CD4-positive, alpha-beta T cell (primary cell): ENCODE results near the gene GIMAP1. TPM values are rescaled to one million over a fixed set of nuclear protein-coding genes. Genes with fewer than 3 reads are reported as not detected.

ENCODE experiments used
- ATAC-seq: fragments of 200-7000 bp; cut with Tn5 transposase; one replicate; pipeline ENCODE4 v1.10.0; 2022; ENCODE audit warnings: mild to moderate bottlenecking; ENCODE audit not compliant: poor library complexity
- CTCF ChIA-PET: fragments of 350-600 bp; sonication (Branson Sonifier 250); formaldehyde crosslinking; loops from one replicate; lab custom pipeline; 2021; ENCODE audit warnings: antibody characterized with exemption, inconsistent platforms; lab: Charles Lee
- POLR2A ChIA-PET: fragments of 350-600 bp; sonication (Branson Sonifier 250); formaldehyde crosslinking; loops from one replicate; lab custom pipeline; 2021; ENCODE audit warnings: antibody characterized with exemption, inconsistent platforms; lab: Charles Lee
- DNase-seq, 14 experiments: peaks; one replicate each; pipeline ENCODE4 v3.0.0-alpha.2; 2013 to 2020; ENCODE audit warnings: mixed read lengths in 2 of 14
- H3K27ac ChIP-seq, 2 donors: one replicate each; pipeline versions ENCODE4 v1.5.1 to v1.7.0; 2013; ENCODE audit warnings: low read length in 2 of 2, low read depth in 1 of 2, mild to moderate bottlenecking in 1 of 2
- H3K27me3 ChIP-seq, 2 experiments: 1 replicate in 1 of 2; 2 replicates in 1 of 2; pipeline versions ENCODE4 v1.6.1 to v1.7.0; 2013; ENCODE audit warnings: low read length in 2 of 2, control low read depth in 1 of 2, mild to moderate bottlenecking in 1 of 2, moderate library complexity in 1 of 2; ENCODE audit not compliant: insufficient read depth in 2 of 2, control insufficient read depth in 1 of 2
- H3K36me3 ChIP-seq: one replicate; pipeline ENCODE4 v1.6.1; 2013; ENCODE audit warnings: low read length, control low read depth; ENCODE audit not compliant: insufficient read depth
- H3K4me1 ChIP-seq: one replicate; pipeline ENCODE4 v1.6.1; 2013; ENCODE audit warnings: low read length, control low read depth; ENCODE audit not compliant: insufficient read depth
- H3K4me3 ChIP-seq: one replicate; pipeline ENCODE4 v1.5.1; 2013; ENCODE audit warnings: mild to moderate bottlenecking, low read length, moderate library complexity
- H3K9me3 ChIP-seq, 2 experiments: 1 replicate in 1 of 2; 2 replicates in 1 of 2; pipeline versions ENCODE4 v1.6.1 to v1.7.0; 2013; ENCODE audit warnings: low read length in 2 of 2, mild to moderate bottlenecking in 2 of 2, control low read depth in 1 of 2, moderate library complexity in 1 of 2; ENCODE audit not compliant: control insufficient read depth in 1 of 2, insufficient read depth in 1 of 2
- H3K27ac Mint-ChIP-seq: one replicate; pipeline ENCODE4 v1.8.0; 2020; ENCODE audit warnings: mixed read lengths
- H3K27me3 Mint-ChIP-seq: one replicate; pipeline ENCODE4 v1.8.0; 2021; ENCODE audit warnings: mixed read lengths
- H3K36me3 Mint-ChIP-seq: one replicate; pipeline ENCODE4 v1.8.0; 2021; ENCODE audit warnings: low read depth, mixed read lengths
- H3K4me1 Mint-ChIP-seq: one replicate; pipeline ENCODE4 v1.8.0; 2021; ENCODE audit warnings: low read depth, mixed read lengths
- H3K4me3 Mint-ChIP-seq: one replicate; pipeline ENCODE4 v1.8.0; 2020; ENCODE audit warnings: mild to moderate bottlenecking, mixed read lengths
- H3K9me3 Mint-ChIP-seq: one replicate; pipeline ENCODE4 v1.8.0; 2020; ENCODE audit warnings: mixed read lengths
- CTCF ChIP-seq: fragments of 200-600 bp; IDR thresholded peaks from one replicate; pipeline ENCODE4 v1.8.0; 2022; ENCODE audit warnings: antibody characterized with exemption, mild to moderate bottlenecking
- intact Hi-C, 2 experiments: fragments of 100-400 bp; cut with DNase I in 1 of 2; cut with micrococcal nuclease in 1 of 2; formaldehyde crosslinking; loops; one replicate each; pipeline versions ENCODE4 v1.15.1 to v1.9.0; 2023 to 2025; cut with DNase I, micrococcal nuclease
- total RNA-seq, 174 experiments: library from RNA in 2 of 174; stranded (reverse) in 2 of 174; gene quantifications; one replicate each; pipeline ENCODE4 v1.2.3 and lab custom pipeline; 2021 to 2026

GIMAP1 gene
- total RNA-seq, 2 experiments from 2014 or later, result 8.0 to 8.1 TPM

GRCh38 chr7:150753239-150753638 is 36.8 kb downstream of the GIMAP1 start:
- H3K4me3 Mint-ChIP-seq, result peak overlapping the region; percentile 34
- H3K27me3 ChIP-seq, result no peaks in the 10 kb centered on the region
- peaks cover 7% of the 10 kb centered on the region for H3K36me3 Mint-ChIP-seq
- ATAC-seq (no peak), DNase-seq (no peak)
- peaks cover 74% of the 10 kb centered on the region for H3K4me1 ChIP-seq
- H3K4me1 Mint-ChIP-seq, result peaks cover 88% of the 10 kb centered on the region
- TF ChIP-seq CTCF, result no peak
- POLR2A ChIA-PET, result interaction anchor here (0.7 to 5.2 kb wide), 4 partner anchors 9 to 122 kb away, joined by 3 to 120 read pairs (median 53); partner anchors contain the start of genes GIMAP1 and GIMAP6
- CTCF ChIA-PET, result no interaction called here
- peak overlapping the region; percentile 99 for H3K27ac Mint-ChIP-seq
- peak overlapping the region; percentile 66 to 72 for H3K27ac ChIP-seq
- H3K4me3 ChIP-seq, result no peak overlapping the region
- peaks cover 2% of the 10 kb centered on the region for H3K9me3 Mint-ChIP-seq
- no peaks in the 10 kb centered on the region for H3K36me3 ChIP-seq
- H3K9me3 ChIP-seq, result no peaks in the 10 kb centered on the region
- intact Hi-C loops, result loop anchor here (5.0 to 10.0 kb wide), 2 partner anchors 36 to 398 kb away; partner anchors contain the start of gene GIMAP1 (in 1 of the 2)
- peaks cover 5% of the 10 kb centered on the region for H3K27me3 Mint-ChIP-seq

GRCh38 chr7:150753826-150754603 is 37.6 kb downstream of the GIMAP1 start:
- Histone ChIP-seq H3K27ac (peak overlapping the region; percentile 66 to 72), H3K36me3 (no peaks in the 10 kb centered on the region), H3K4me1 (peaks cover 66% of the 10 kb centered on the region), H3K4me3 (no peak overlapping the region), H3K9me3 (no peaks in the 10 kb centered on the region), H3K27me3 (no peaks in the 10 kb centered on the region)
- ChIA-PET CTCF (interaction anchor here (1.0 kb wide), 1 partner anchor 31 kb away, joined by 3 read pairs; no protein-coding TSS in a partner anchor), POLR2A (interaction anchor here (0.7 to 5.2 kb wide), 5 partner anchors 10 to 186 kb away, joined by 3 to 120 read pairs (median 65); partner anchors contain the start of genes GIMAP1, GIMAP4 and GIMAP6)
- peaks cover 5% of the 10 kb centered on the region for H3K27me3 Mint-ChIP-seq
- peak; percentile 38 for TF ChIP-seq CTCF
- H3K36me3 Mint-ChIP-seq, result peaks cover 7% of the 10 kb centered on the region
- intact Hi-C loops, result loop anchor here (2.0 to 10.0 kb wide), 5 partner anchors 17 to 399 kb away; partner anchors contain the start of genes GIMAP1 (in 1 of the 2), GIMAP5 (in 1 of the 2) and GIMAP7 (in 1 of the 2)
- H3K9me3 Mint-ChIP-seq, result peaks cover 2% of the 10 kb centered on the region
- DNase-seq, result peak in 3 of 14 experiments; percentile 58 to 71 (median 68)
- ATAC-seq, result peak; percentile 10
- H3K4me3 Mint-ChIP-seq, result peak overlapping the region; percentile 57
- H3K4me1 Mint-ChIP-seq, result peaks cover 80% of the 10 kb centered on the region
- peak overlapping the region; percentile 99 for H3K27ac Mint-ChIP-seq

- CTCF ChIA-PET, result interaction anchor here (0.7 to 2.9 kb wide), 11 partner anchors 12 to 305 kb away, joined by 3 to 48 read pairs (median 6); partner anchors contain the start of genes GIMAP1, GIMAP4, GIMAP5 and GIMAP7
- no peaks in the 10 kb centered on the region for H3K36me3 ChIP-seq
- peak overlapping the region; percentile 87 for H3K4me3 Mint-ChIP-seq
These were observed 38.5 kb downstream of the GIMAP1 start for GRCh38 chr7:150754951-150755350.

More at GRCh38 chr7:150754951-150755350, 38.5 kb downstream of the GIMAP1 start:
- peak; percentile 15 for ATAC-seq
- peaks cover 5% of the 10 kb centered on the region for H3K27me3 Mint-ChIP-seq
- H3K4me1 ChIP-seq, result peaks cover 57% of the 10 kb centered on the region
- DNase-seq, result no peak
- H3K27ac ChIP-seq, result peak overlapping the region; percentile 67 to 76
- H3K4me3 ChIP-seq, result peak overlapping the region; percentile 19
- TF ChIP-seq CTCF, result no peak
- H3K36me3 Mint-ChIP-seq, result peaks cover 7% of the 10 kb centered on the region
- intact Hi-C loops, result loop anchor here (1.0 to 10.0 kb wide), 8 partner anchors 18 to 400 kb away; partner anchors contain the start of genes GIMAP1 (in 2 of the 2), GIMAP2 (in 1 of the 2), GIMAP5 (in 1 of the 2) and GIMAP7 (in 1 of the 2)
- H3K27ac Mint-ChIP-seq, result peak overlapping the region; percentile 99
- POLR2A ChIA-PET, result interaction anchor here (0.7 to 5.2 kb wide), 36 partner anchors 11 to 387 kb away, joined by 3 to 120 read pairs (median 6); partner anchors contain the start of genes GIMAP1, GIMAP2, GIMAP4 and GIMAP5
- no peaks in the 10 kb centered on the region for H3K9me3 ChIP-seq
- no peaks in the 10 kb centered on the region for H3K27me3 ChIP-seq
- H3K9me3 Mint-ChIP-seq, result peaks cover 2% of the 10 kb centered on the region
- H3K4me1 Mint-ChIP-seq, result peaks cover 70% of the 10 kb centered on the region
